ENCODE results near the gene DNAJC15. TPM values are rescaled to one million over a fixed set of nuclear protein-coding genes. Genes with fewer than 3 reads are reported as not detected.

The DNAJC15 gene
- total RNA-seq, 2 donors from 2014 or later, result 7.5 to 15.6 TPM

GRCh38 chr13:43146400-43146799, 123.0 kb downstream of the DNAJC15 start:
- H3K4me3 Mint-ChIP-seq, result no peak overlapping the region
- H3K27ac Mint-ChIP-seq, result no peak overlapping the region

GRCh38 chr13:43150369-43151207, 127.2 kb downstream of the DNAJC15 start:
- H3K27ac Mint-ChIP-seq, result no peak overlapping the region
- H3K4me1 Mint-ChIP-seq, result no peaks in the 10 kb centered on the region
- ATAC-seq (replicated peaks), result no peak
- H3K4me3 Mint-ChIP-seq, result no peak overlapping the region
- H3K27me3 Mint-ChIP-seq, result peaks cover 16% of the 10 kb centered on the region
- no peaks in the 10 kb centered on the region for H3K9me3 Mint-ChIP-seq
- no peaks in the 10 kb centered on the region for H3K36me3 Mint-ChIP-seq (ENCODE audit: low read depth)

More at GRCh38 chr13:43146400-43146799, 123.0 kb downstream of the DNAJC15 start:
- H3K27me3 Mint-ChIP-seq, result peaks cover 13% of the 10 kb centered on the region
- H3K4me1 Mint-ChIP-seq, result no peaks in the 10 kb centered on the region
- H3K36me3 Mint-ChIP-seq (ENCODE audit: low read depth), result no peaks in the 10 kb centered on the region
- H3K9me3 Mint-ChIP-seq, result no peaks in the 10 kb centered on the region
- ATAC-seq (replicated peaks), result no peak

- no peak overlapping the region for H3K27ac Mint-ChIP-seq
- H3K36me3 Mint-ChIP-seq (ENCODE audit: low read depth), result no peaks in the 10 kb centered on the region
- no peak for ATAC-seq (replicated peaks)
- no peak overlapping the region for H3K4me3 Mint-ChIP-seq
- peaks cover 3% of the 10 kb centered on the region for H3K27me3 Mint-ChIP-seq
- no peaks in the 10 kb centered on the region for H3K9me3 Mint-ChIP-seq
- no peaks in the 10 kb centered on the region for H3K4me1 Mint-ChIP-seq
These were observed 130.2 kb downstream of the DNAJC15 start for GRCh38 chr13:43153436-43154090.

GRCh38 chr13:43154156-43154651, 130.8 kb downstream of the DNAJC15 start:
- Mint-ChIP-seq H3K27ac (no peak overlapping the region), H3K9me3 (no peaks in the 10 kb centered on the region), H3K4me3 (no peak overlapping the region), H3K36me3 (ENCODE audit: low read depth) (no peaks in the 10 kb centered on the region), H3K27me3 (peaks cover 3% of the 10 kb centered on the region), H3K4me1 (no peaks in the 10 kb centered on the region)
- no peak for ATAC-seq (replicated peaks)

GRCh38 chr13:43154839-43155238, 131.5 kb downstream of the DNAJC15 start:
- peaks cover 3% of the 10 kb centered on the region for H3K27me3 Mint-ChIP-seq
- ATAC-seq (replicated peaks), result no peak
- H3K27ac Mint-ChIP-seq, result no peak overlapping the region
- no peak overlapping the region for H3K4me3 Mint-ChIP-seq
- no peaks in the 10 kb centered on the region for H3K9me3 Mint-ChIP-seq
- H3K4me1 Mint-ChIP-seq, result no peaks in the 10 kb centered on the region
- no peaks in the 10 kb centered on the region for H3K36me3 Mint-ChIP-seq (ENCODE audit: low read depth)

- H3K27me3 Mint-ChIP-seq, result no peaks in the 10 kb centered on the region
- H3K9me3 Mint-ChIP-seq, result no peaks in the 10 kb centered on the region
- no peaks in the 10 kb centered on the region for H3K36me3 Mint-ChIP-seq (ENCODE audit: low read depth)
- ATAC-seq (replicated peaks), result no peak
- H3K4me1 Mint-ChIP-seq, result no peaks in the 10 kb centered on the region
- no peak overlapping the region for H3K4me3 Mint-ChIP-seq
- no peak overlapping the region for H3K27ac Mint-ChIP-seq
These were observed 133.5 kb downstream of the DNAJC15 start for GRCh38 chr13:43156916-43157315.

GRCh38 chr13:43157796-43158195, 134.4 kb downstream of the DNAJC15 start:
- H3K4me3 Mint-ChIP-seq, result no peak overlapping the region
- H3K4me1 Mint-ChIP-seq, result no peaks in the 10 kb centered on the region
- H3K9me3 Mint-ChIP-seq, result no peaks in the 10 kb centered on the region
- no peak for ATAC-seq (replicated peaks)
- no peaks in the 10 kb centered on the region for H3K27me3 Mint-ChIP-seq
- H3K27ac Mint-ChIP-seq, result no peak overlapping the region
- H3K36me3 Mint-ChIP-seq (ENCODE audit: low read depth), result no peaks in the 10 kb centered on the region

GRCh38 chr13:43158516-43158915, 135.1 kb downstream of the DNAJC15 start:
- no peak overlapping the region for H3K27ac Mint-ChIP-seq
- H3K36me3 Mint-ChIP-seq (ENCODE audit: low read depth), result no peaks in the 10 kb centered on the region
- no peaks in the 10 kb centered on the region for H3K27me3 Mint-ChIP-seq
- H3K9me3 Mint-ChIP-seq, result no peaks in the 10 kb centered on the region
- ATAC-seq (replicated peaks), result no peak
- no peaks in the 10 kb centered on the region for H3K4me1 Mint-ChIP-seq
- no peak overlapping the region for H3K4me3 Mint-ChIP-seq

GRCh38 chr13:43159026-43159461, 135.7 kb downstream of the DNAJC15 start:
- no peaks in the 10 kb centered on the region for H3K4me1 Mint-ChIP-seq
- no peaks in the 10 kb centered on the region for H3K9me3 Mint-ChIP-seq
- no peak overlapping the region for H3K4me3 Mint-ChIP-seq
- no peak for ATAC-seq (replicated peaks)
- no peaks in the 10 kb centered on the region for H3K36me3 Mint-ChIP-seq (ENCODE audit: low read depth)
- no peaks in the 10 kb centered on the region for H3K27me3 Mint-ChIP-seq
- H3K27ac Mint-ChIP-seq, result no peak overlapping the region

Other genes with a start within 250 kb of the DNAJC15 start
- not detected for gene FAM216B, start 242.0 kb upstream of the DNAJC15 start, total RNA-seq
- 10 to 100 TPM; 13.6 to 18.1 TPM for gene EPSTI1, start 31.3 kb upstream of the DNAJC15 start, total RNA-seq